Neural progenitor cell (in vitro differentiated cells): ENCODE measurements around the gene CNN3. TPM values are rescaled to one million over a fixed set of nuclear protein-coding genes. Genes with fewer than 3 reads are reported as not detected.

Experiments used
- DNase-seq: peaks from one replicate; pipeline ENCODE4 v3.0.0-alpha.2; 2016; ENCODE audit warnings: low spot score
- H2AFZ ChIP-seq: fragments of 200-600 bp; sonication (generic); replicated peaks from 2 replicates; pipeline ENCODE4 v1.6.1; 2016; ENCODE audit warnings: antibody characterized with exemption
- H3F3A ChIP-seq: fragments of 200-600 bp; sonication (generic); 2 replicates; pipeline ENCODE4 v1.6.1; 2016; ENCODE audit warnings: antibody characterized with exemption, low read depth
- H3K27ac ChIP-seq: fragments of 200-600 bp; sonication (generic); 2 replicates; pipeline ENCODE4 v1.5.1; 2016; ENCODE audit warnings: mild to moderate bottlenecking
- H3K27me3 ChIP-seq: fragments of 200-600 bp; sonication (generic); 2 replicates; pipeline ENCODE4 v1.6.1; 2016; ENCODE audit warnings: mild to moderate bottlenecking, moderate library complexity
- H3K36me3 ChIP-seq: fragments of 200-600 bp; sonication (generic); 2 replicates; pipeline ENCODE4 v1.5.1; 2016
- H3K4me1 ChIP-seq: fragments of 200-600 bp; sonication (generic); 2 replicates; pipeline ENCODE4 v1.6.1; 2016; ENCODE audit warnings: mixed run types
- H3K4me2 ChIP-seq: fragments of 200-600 bp; sonication (generic); 2 replicates; pipeline ENCODE4 v1.6.1; 2016
- H3K4me3 ChIP-seq: fragments of 200-600 bp; sonication (generic); 2 replicates; pipeline ENCODE4 v1.5.1; 2016
- H3K79me2 ChIP-seq: fragments of 200-600 bp; sonication (generic); 2 replicates; pipeline ENCODE4 v1.6.1; 2016; ENCODE audit warnings: low read depth
- H3K9ac ChIP-seq: fragments of 200-600 bp; sonication (generic); 2 replicates; pipeline ENCODE4 v1.6.1; 2016
- H3K9me3 ChIP-seq: fragments of 200-600 bp; sonication (generic); 2 replicates; pipeline ENCODE4 v1.5.1; 2016; ENCODE audit warnings: low read depth
- H4K20me1 ChIP-seq: fragments of 200-600 bp; sonication (generic); 2 replicates; pipeline ENCODE4 v1.6.1; 2016; ENCODE audit warnings: low read depth
- H3K27ac Mint-ChIP-seq: 3 replicates; pipeline ENCODE4 v1.8.0; 2021; ENCODE audit warnings: mixed read lengths
- H3K27me3 Mint-ChIP-seq: 2 replicates; pipeline ENCODE4 v1.8.0; 2022; ENCODE audit warnings: low read depth, mild to moderate bottlenecking, inconsistent platforms, moderate library complexity, mixed read lengths; ENCODE audit not compliant: insufficient read depth
- H3K36me3 Mint-ChIP-seq: 3 replicates; pipeline ENCODE4 v1.8.0; 2021; ENCODE audit warnings: mixed read lengths
- H3K4me1 Mint-ChIP-seq: 3 replicates; pipeline ENCODE4 v1.8.0; 2021; ENCODE audit warnings: mixed read lengths
- H3K4me3 Mint-ChIP-seq: 3 replicates; pipeline ENCODE4 v1.8.0; 2021; ENCODE audit warnings: mild to moderate bottlenecking, moderate library complexity, mixed read lengths
- H3K9me3 Mint-ChIP-seq: 3 replicates; pipeline ENCODE4 v1.8.0; 2020; ENCODE audit warnings: mixed read lengths
- CTCF ChIP-seq: fragments of 200-600 bp; sonication (generic); IDR thresholded peaks from 2 replicates; pipeline ENCODE4 v1.5.1; 2017; ENCODE audit warnings: antibody characterized with exemption, mild to moderate bottlenecking
- EZH2 ChIP-seq: fragments of 200-600 bp; sonication (generic); IDR thresholded peaks from 2 replicates; pipeline ENCODE4 v1.6.1; 2017; ENCODE audit warnings: antibody characterized with exemption, mild to moderate bottlenecking, moderate library complexity
- EZH2phosphoT487 ChIP-seq: fragments of 200-600 bp; sonication (generic); IDR thresholded peaks from 2 replicates; pipeline ENCODE4 v1.6.1; 2017; ENCODE audit warnings: antibody characterized with exemption
- total RNA-seq: library from RNA; depleted of rRNA; stranded (reverse); fragments of >200 nt; gene quantifications from 2 replicates; pipeline ENCODE4 v1.2.3, GENCODE V29; 2015; ENCODE audit warnings: low replicate concordance

CNN3 gene
- total RNA-seq, 1 donor from 2014 or later = 644 TPM

GRCh38 chr1:94953746-94954145 lies 26.8 kb upstream of the CNN3 start:
- Histone ChIP-seq H3K79me2 (no peaks in the 10 kb centered on the region), H3K9ac (no peak overlapping the region), H3K4me1 (peaks cover 15% of the 10 kb centered on the region), H3K27me3 (no peaks in the 10 kb centered on the region), H3K4me2 (no peak overlapping the region), H3K27ac (no peak overlapping the region), H4K20me1 (no peaks in the 10 kb centered on the region), H3K36me3 (no peaks in the 10 kb centered on the region), H3K4me3 (no peak overlapping the region), H3F3A (peaks cover 7% of the 10 kb centered on the region), H3K9me3 (no peaks in the 10 kb centered on the region), H2AFZ (no peak overlapping the region)
- no peak for DNase-seq
- H3K4me1 Mint-ChIP-seq = peaks cover 32% of the 10 kb centered on the region
- H3K9me3 Mint-ChIP-seq = peaks cover 2% of the 10 kb centered on the region
- peaks cover 3% of the 10 kb centered on the region for H3K27me3 Mint-ChIP-seq
- no peak overlapping the region for H3K4me3 Mint-ChIP-seq
- H3K27ac Mint-ChIP-seq = no peak overlapping the region
- H3K36me3 Mint-ChIP-seq = peaks cover 6% of the 10 kb centered on the region
- TF ChIP-seq EZH2 = no peak
- no peak for TF ChIP-seq EZH2phosphoT487
- TF ChIP-seq CTCF = no peak

- no peak overlapping the region for H3K27ac ChIP-seq
- no peak overlapping the region for H3K4me2 ChIP-seq
- H3K9me3 ChIP-seq = no peaks in the 10 kb centered on the region
- peaks cover 7% of the 10 kb centered on the region for H3F3A ChIP-seq
- H3K79me2 ChIP-seq = no peaks in the 10 kb centered on the region
- no peak for DNase-seq
- Mint-ChIP-seq H3K9me3 (peaks cover 2% of the 10 kb centered on the region), H3K36me3 (peaks cover 8% of the 10 kb centered on the region), H3K27me3 (peaks cover 5% of the 10 kb centered on the region), H3K4me3 (no peak overlapping the region), H3K4me1 (peaks cover 32% of the 10 kb centered on the region), H3K27ac (no peak overlapping the region)
- H3K4me1 ChIP-seq = peaks cover 15% of the 10 kb centered on the region
- H3K36me3 ChIP-seq = no peaks in the 10 kb centered on the region
- no peaks in the 10 kb centered on the region for H3K27me3 ChIP-seq
- no peak overlapping the region for H3K9ac ChIP-seq
- TF ChIP-seq CTCF = no peak
- TF ChIP-seq EZH2phosphoT487 = no peak
- TF ChIP-seq EZH2 = no peak
- no peak overlapping the region for H3K4me3 ChIP-seq
- no peak overlapping the region for H2AFZ ChIP-seq
- H4K20me1 ChIP-seq = no peaks in the 10 kb centered on the region
Measured at GRCh38 chr1:94953107-94953506, 26.2 kb upstream of the CNN3 start.

GRCh38 chr1:94952539-94952938 lies 25.6 kb upstream of the CNN3 start:
- Histone ChIP-seq H2AFZ (no peak overlapping the region), H3K36me3 (no peaks in the 10 kb centered on the region), H3K4me2 (no peak overlapping the region), H4K20me1 (no peaks in the 10 kb centered on the region), H3K79me2 (no peaks in the 10 kb centered on the region), H3K27ac (no peak overlapping the region), H3K4me3 (no peak overlapping the region), H3K27me3 (no peaks in the 10 kb centered on the region), H3K9me3 (no peaks in the 10 kb centered on the region), H3K9ac (no peak overlapping the region), H3F3A (peaks cover 7% of the 10 kb centered on the region), H3K4me1 (peaks cover 15% of the 10 kb centered on the region)
- peaks cover 32% of the 10 kb centered on the region for H3K4me1 Mint-ChIP-seq
- peaks cover 8% of the 10 kb centered on the region for H3K36me3 Mint-ChIP-seq
- no peak overlapping the region for H3K4me3 Mint-ChIP-seq
- TF ChIP-seq EZH2phosphoT487 (no peak), CTCF (no peak), EZH2 (no peak)
- H3K27me3 Mint-ChIP-seq = peaks cover 5% of the 10 kb centered on the region
- H3K27ac Mint-ChIP-seq = no peak overlapping the region
- no peak for DNase-seq
- H3K9me3 Mint-ChIP-seq = peaks cover 2% of the 10 kb centered on the region
